ENCODE measurements around the gene FOXP1.

The FOXP1 gene

GRCh38 chr3:71012971-71013370, 570.6 kb downstream of the FOXP1 start:
- ATAC-seq: no peak

DNA sequence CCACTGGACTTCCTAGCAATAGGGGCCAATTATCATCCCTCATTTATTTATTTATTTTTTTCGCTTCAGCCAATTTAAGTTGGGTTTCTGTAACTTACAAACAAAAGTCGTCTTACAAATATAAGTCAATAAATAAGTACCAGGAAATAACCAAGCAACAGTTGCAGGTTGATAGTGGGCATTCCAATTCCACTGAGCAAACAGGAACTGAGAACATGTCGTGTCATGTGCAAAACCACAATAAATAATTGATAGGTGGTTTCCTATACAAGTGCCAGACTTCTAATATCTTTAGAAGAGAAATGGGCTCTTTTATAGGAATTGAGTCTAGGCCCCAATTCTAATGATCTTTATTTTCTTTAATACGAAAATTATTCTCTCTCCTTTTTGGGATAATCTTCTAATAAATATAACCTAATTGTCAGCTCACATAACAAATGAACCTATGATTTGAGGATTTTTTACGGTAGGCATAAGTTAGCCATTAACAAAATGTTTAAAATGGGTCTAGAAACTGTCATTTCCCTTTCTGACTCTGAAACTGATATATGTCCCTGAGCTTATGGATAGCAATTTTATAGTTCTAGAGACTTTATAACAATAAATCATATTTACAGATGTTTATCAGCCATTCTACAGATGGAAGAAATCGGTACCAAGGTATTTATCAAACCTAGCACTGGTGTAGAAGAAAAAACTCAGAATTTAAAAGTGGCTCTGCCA, 571.8 kb downstream of the FOXP1 start:
- no peak for ATAC-seq

DNA sequence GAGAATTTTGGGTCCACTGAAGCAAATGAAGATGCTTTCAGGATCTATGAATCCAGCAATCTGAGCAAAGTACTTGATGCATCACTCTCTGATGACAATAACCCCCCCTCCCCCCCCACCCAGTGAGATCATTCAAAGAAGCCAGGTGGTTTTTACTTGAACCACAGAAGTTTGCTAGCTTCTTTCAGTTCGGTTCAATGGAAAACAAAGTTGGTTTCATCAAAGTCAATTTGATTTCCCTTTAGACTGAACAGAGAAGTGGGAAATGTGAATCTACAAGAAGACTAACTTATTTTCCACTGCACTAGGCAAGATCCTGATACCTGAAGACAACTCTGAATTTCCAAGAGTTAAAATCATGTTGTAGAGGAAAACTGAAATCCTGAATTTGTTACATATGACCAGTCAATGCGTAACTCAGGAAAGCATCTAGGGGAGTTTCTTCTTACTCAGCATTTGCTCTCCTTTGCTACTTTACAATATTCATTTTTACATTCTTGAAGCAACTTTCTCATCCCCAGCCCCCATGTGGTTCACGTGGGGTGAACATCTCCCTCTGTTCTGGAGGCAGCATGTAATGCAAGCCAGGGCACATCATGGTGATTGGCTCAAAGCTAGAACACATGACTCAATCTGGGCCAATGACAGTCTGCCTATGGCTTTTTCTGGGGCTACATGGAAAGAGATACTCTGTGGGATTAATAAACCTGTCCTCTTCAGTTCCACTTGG, 572.6 kb downstream of the FOXP1 start:
- peak; percentile 86 to 89 for ATAC-seq

DNA sequence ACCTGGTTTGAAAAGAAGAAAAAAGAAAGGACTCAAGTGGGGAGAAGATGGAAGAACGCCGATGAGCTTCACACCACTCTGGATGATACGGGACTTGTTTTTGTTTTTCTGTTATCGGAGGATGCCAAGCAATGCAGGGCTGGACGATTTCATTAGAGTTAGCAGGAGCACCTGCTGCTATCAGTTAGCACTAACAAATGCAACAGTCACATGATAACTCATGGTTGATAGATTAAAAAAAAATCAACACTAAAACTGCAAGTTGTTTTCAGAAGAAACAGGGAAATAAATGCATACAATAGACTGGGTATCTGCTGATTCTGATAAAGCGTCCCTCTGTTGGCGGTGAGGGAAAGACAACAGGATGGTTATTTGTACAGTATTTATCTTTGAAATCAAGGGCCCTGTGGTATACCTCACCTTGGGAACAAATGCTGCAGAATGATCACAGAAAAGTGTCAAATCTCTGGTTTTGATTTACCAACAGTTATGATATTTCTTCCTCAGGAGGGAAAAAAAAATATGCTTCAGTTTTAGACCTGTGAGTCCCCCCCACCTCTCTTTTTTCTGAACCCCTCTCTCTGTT, 575.1 kb downstream of the FOXP1 start:
- no peak for ATAC-seq

DNA sequence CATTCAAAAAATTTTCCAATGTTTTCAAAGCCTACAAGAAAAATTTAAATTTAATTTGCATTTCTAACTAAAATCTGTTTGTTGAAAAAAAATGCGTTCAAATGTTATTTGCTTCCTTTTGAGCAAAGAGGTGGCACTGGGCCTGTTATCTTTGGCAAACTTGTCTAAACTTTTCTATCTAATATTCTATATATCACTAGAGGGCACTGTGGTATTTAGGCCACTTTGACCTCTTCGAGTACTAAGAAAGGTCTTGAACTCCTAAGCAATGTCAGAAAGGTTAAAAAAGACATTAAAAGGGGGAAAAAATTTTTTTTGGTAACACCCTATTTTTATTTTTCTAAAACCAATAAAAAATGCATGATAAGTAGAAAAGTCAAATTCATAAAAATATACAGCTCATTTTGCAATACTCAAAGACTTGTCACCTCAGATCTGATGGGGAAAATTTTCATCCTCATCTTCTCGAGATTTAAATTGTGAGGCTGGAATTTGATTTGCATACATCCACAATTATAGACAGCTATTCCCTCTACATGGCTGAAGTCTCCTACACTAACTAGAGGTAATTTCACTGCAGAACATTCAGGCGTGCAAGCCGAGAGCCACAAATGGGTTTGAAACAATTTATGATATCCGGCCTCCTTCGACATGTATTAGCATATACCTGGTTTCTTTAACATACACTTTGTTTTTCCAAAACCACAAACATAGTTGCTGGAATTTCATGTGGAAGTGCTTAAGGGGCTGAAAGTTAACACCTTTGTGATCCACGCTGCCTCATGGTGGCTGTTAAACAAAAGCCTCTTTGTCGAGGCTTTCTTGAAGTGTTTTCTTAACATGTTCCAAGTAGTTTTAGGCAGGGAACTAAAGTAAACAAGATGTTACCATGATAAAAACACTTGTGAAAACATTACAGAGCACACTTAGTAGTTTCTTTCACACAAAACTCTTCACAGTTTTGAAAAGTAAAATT, 576.4 kb downstream of the FOXP1 start:
- no peak for ATAC-seq

- no peak for ATAC-seq
These were observed 577.7 kb downstream of the FOXP1 start for GRCh38 chr3:71005702-71006321.

- ATAC-seq: no peak
These were observed 580.0 kb downstream of the FOXP1 start for GRCh38 chr3:71003511-71003910.

- ATAC-seq: no peak
These were observed 581.2 kb downstream of the FOXP1 start for GRCh38 chr3:71002298-71002697.

GRCh38 chr3:71001303-71001830, 582.2 kb downstream of the FOXP1 start:
- peak in 1 of 2 donors; percentile 27 for ATAC-seq

GRCh38 chr3:71000483-71000882, 583.0 kb downstream of the FOXP1 start:
- no peak for ATAC-seq

GRCh38 chr3:70999730-71000129, 583.8 kb downstream of the FOXP1 start:
- peak; percentile 38 to 49 for ATAC-seq

GRCh38 chr3:70996082-70996481, 587.4 kb downstream of the FOXP1 start:
- no peak for ATAC-seq

DNA sequence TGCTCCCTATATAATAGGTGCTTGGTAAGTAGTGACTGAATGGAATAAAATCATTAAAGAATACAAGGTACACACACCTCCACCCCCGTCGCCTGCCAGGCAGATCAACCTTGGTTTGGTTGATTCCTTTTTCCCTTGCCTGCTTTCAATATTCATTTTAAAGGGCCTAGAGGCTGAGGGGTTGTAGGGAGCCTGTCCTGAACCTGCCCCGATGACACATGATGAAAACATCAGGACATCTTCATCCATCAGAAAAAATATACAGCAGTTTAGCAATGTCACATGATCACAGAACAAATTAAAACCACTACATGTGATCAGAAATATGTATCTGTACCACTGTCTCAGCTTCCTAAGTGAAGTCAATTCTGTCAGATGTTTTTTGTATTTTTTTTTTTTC, 588.9 kb downstream of the FOXP1 start:
- ATAC-seq: no peak

DNA sequence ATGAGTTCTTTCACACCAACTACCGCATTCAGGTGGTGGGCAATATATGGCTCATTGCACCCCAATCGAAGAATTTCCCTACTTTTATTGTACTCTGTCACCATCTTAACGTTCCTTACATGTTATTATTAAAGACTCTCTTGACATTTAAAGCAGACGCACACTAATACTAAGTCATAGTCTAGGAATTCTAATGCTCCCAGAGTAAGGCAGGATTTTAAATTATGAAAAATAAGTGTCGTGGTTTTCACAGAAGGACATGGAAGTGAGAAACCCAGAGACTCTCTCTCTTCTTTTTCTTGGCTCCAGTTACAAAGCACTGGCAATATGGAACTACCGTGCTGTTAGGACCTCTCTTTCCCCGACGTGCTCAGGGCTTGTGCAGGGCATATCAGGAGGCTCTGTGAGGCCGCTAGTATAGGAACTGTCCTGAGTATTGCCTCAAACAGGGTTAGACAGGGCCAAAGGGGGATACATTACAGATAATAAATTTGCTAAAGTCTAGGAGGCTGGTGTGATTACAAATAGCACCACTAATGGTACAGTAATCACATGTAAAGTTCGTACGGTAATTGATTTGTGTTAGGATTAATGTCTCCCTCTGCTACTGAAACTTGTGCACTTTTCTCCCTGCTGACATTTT, 590.8 kb downstream of the FOXP1 start:
- no peak for ATAC-seq

- ATAC-seq: no peak
These were observed 591.4 kb downstream of the FOXP1 start for GRCh38 chr3:70992131-70992530.

DNA sequence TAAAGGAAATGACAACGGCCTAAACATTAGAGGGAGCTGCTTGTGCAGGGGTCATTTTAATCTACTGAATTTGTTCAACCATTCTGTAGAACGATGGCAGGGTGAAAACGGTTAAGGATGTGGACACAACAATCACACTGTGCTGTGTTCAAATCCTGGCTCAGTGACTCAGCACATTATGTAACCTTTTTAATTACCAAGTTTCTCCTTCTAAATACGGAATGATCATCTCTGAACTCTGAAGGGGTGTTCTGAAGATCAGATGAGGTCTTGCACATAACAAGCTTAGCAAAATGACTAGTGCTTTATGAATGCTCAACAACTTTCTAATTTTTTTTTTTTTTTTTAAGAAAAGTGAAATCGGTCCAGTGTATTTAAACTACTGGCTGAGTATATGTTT, 592.8 kb downstream of the FOXP1 start:
- ATAC-seq: peak; percentile 68 to 76

DNA sequence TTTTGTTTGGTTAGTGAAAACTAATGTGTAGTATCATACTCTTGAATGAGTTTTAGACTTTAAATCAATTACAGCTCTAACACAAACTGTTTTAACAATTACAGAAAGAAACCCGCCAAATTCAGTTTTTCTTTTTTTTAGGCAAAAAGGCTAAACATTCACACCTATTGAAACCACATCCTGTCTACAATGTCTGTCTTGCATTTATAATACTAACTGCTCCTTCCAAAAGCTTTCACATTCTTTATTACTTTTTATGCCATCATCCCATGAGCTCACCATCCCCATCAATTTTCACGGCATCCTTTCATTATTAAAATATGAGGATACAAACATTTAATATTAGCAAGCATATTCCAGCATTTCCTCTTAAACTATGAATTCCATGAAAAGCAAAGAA, 593.3 kb downstream of the FOXP1 start:
- ATAC-seq: peak in 1 of 2 donors; percentile 60

GRCh38 chr3:70989174-70989573, 594.4 kb downstream of the FOXP1 start:
- ATAC-seq: no peak

GRCh38 chr3:70988111-70988510, 595.4 kb downstream of the FOXP1 start:
- ATAC-seq: no peak

DNA sequence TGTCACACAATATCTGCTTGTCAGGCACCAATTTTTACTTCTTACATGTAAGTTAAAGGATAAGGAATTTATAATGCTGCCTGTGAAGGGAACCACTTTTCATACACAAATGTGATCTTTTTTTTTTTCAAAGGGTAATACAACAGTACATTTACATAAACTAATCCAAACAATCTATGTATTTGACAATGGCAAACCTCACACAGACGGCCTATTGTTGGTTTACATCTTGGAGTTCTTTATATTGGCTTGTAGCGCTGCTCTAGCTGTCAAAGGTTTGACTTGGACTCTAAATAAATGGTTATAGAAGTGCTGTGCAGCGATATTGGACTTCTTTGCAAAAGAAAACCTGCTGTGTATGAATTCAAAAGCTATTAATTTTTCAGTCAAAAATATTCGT, 598.0 kb downstream of the FOXP1 start:
- ATAC-seq: no peak

DNA sequence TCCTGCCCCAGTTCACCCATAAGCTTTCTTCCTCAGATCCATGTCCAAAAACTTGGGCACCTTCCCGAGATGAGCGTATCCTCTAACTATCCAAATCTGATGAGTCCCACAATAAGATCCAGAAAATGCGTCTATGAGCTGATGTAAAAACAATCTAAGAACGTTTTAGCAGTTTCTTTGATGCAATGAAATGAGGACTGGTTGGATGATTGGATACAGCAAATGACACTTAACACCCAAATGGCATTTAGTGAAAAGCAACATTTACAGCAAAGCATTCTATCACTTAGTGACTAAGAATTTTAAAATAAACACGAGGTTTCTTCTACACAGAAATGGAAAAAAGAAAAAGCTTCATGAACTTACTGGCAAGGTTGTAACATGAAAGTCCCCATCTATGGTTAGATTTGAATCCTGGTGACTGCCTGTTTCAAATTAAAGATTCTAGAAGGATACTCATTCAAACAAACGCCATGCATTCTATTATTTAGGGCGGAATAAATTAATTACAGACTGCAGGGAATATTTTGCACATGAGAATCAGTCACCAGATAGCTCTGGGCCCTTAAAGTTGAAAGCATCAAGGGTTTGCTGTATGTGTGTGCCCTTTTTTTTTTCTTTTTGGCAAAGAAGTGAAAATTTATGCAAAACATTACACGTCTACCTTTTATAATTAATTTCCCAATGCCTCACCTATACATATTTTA, 598.6 kb downstream of the FOXP1 start:
- ATAC-seq: no peak

Data from activated CD4-positive, CD25-positive, alpha-beta regulatory T cell treated with anti-CD3 and anti-CD28 coated beads, Interleukin-2, amount 50 U/mL, for 24 hours (primary cell).